HepG2 (cell line): Measurements from ENCODE around the gene HSPA13. TPM values are rescaled to one million over a fixed set of nuclear protein-coding genes. Genes with fewer than 3 reads are reported as not detected.

Source experiments
- ATM ChIP-seq: fragments of 450-650 bp; IDR thresholded peaks from 2 replicates; pipeline ENCODE4 v1.7.1; 2017; ENCODE audit warnings: mild to moderate bottlenecking, borderline replicate concordance
- BCL6 ChIP-seq: IDR thresholded peaks from 2 replicates; pipeline ENCODE4 v1.6.1; 2016; ENCODE audit warnings: missing genetic modification reagents, missing compliant biosample characterization
- CBX5 ChIP-seq: sonication (generic); formaldehyde crosslinking; IDR thresholded peaks from 2 replicates; pipeline ENCODE4 v1.4.0; 2020; ENCODE audit warnings: missing genetic modification reagents, borderline replicate concordance
- GLI4 ChIP-seq: sonication (generic); formaldehyde crosslinking; IDR thresholded peaks from 2 replicates; pipeline ENCODE4 v1.5.1; 2020; ENCODE audit warnings: missing genetic modification reagents, mild to moderate bottlenecking, moderate library complexity, borderline replicate concordance
- HIC2 ChIP-seq: sonication (generic); formaldehyde crosslinking; IDR thresholded peaks from 2 replicates; pipeline ENCODE4 v1.9.0; 2022; ENCODE audit warnings: low read depth, missing genetic modification reagents
- MAX ChIP-seq: IDR thresholded peaks from 2 replicates; pipeline ENCODE4 v1.6.1; 2012; ENCODE audit warnings: inconsistent platforms
- NAIF1 ChIP-seq: sonication (generic); formaldehyde crosslinking; IDR thresholded peaks from 2 replicates; pipeline ENCODE4 v1.5.0; 2020; ENCODE audit warnings: mild to moderate bottlenecking, missing genetic modification reagents, borderline replicate concordance
- NBN ChIP-seq: fragments of 450-650 bp; conservative IDR thresholded peaks from 2 replicates; pipeline ENCODE4 v1.6.1; 2017
- NCOA1 ChIP-seq: sonication (generic); formaldehyde crosslinking; IDR thresholded peaks from 2 replicates; pipeline ENCODE4 v1.9.0; 2021; ENCODE audit warnings: missing genetic modification reagents
- NR0B2 ChIP-seq: sonication (generic); formaldehyde crosslinking; IDR thresholded peaks from 2 replicates; pipeline ENCODE4 v1.4.0; 2020; ENCODE audit warnings: mild to moderate bottlenecking, missing genetic modification reagents
- SETDB1 ChIP-seq: sonication (generic); formaldehyde crosslinking; IDR thresholded peaks from 2 replicates; pipeline ENCODE4 v1.5.1; 2020; ENCODE audit warnings: missing genetic modification reagents, mild to moderate bottlenecking, borderline replicate concordance
- SMC3 ChIP-seq: IDR thresholded peaks from 2 replicates; pipeline ENCODE4 v1.6.1; 2011; ENCODE audit warnings: low read length, improper control_type of control experiment
- SRSF1 ChIP-seq: fragments of 200-400 bp; formaldehyde crosslinking; optimal IDR thresholded peaks from 2 replicates; pipeline ENCODE3; 2017; ENCODE audit warnings: mild to moderate bottlenecking, low read depth, low read length, moderate library complexity
- TFE3 ChIP-seq: IDR thresholded peaks from 2 replicates; pipeline ENCODE4 v1.6.1; 2016
- ZBED4 ChIP-seq: sonication (generic); formaldehyde crosslinking; IDR thresholded peaks from 2 replicates; pipeline ENCODE4 v1.4.0; 2020; ENCODE audit warnings: missing genetic modification reagents, borderline replicate concordance
- ZNF224 ChIP-seq: sonication (generic); formaldehyde crosslinking; IDR thresholded peaks from 2 replicates; pipeline ENCODE4 v1.5.0; 2020; ENCODE audit warnings: mild to moderate bottlenecking, missing genetic modification reagents
- ZNF230 ChIP-seq: sonication (generic); formaldehyde crosslinking; IDR thresholded peaks from 2 replicates; pipeline ENCODE4 v1.4.0; 2020; ENCODE audit warnings: mild to moderate bottlenecking, missing genetic modification reagents
- ZNF773 ChIP-seq: sonication (generic); formaldehyde crosslinking; IDR thresholded peaks from 2 replicates; pipeline ENCODE4 v1.4.0; 2020; ENCODE audit warnings: missing genetic modification reagents, borderline replicate concordance
- ZNF788 ChIP-seq: sonication (generic); formaldehyde crosslinking; IDR thresholded peaks from 2 replicates; pipeline ENCODE4 v1.5.0; 2020; ENCODE audit warnings: mild to moderate bottlenecking, missing genetic modification reagents, borderline replicate concordance
- ZNF841 ChIP-seq: sonication (generic); formaldehyde crosslinking; IDR thresholded peaks from 2 replicates; pipeline ENCODE4 v1.8.1; 2023; ENCODE audit warnings: missing genetic modification reagents, borderline replicate concordance
- polyA plus RNA-seq, 8 experiments: library from polyadenylated mRNA; depleted of rRNA in 3 of 8; stranded (reverse) in 7 of 8; unstranded in 1 of 8; fragments of >200 nt; fragmentation: Illumina TruSeq in 4 of 8; extraction: Trizol in 4 of 8; gene quantifications; 2 replicates each; pipeline versions ENCODE4 v1.2.1 to v1.2.3, GENCODE V29; 2011 to 2016; ENCODE audit warnings: low read depth in 4 of 8, missing spikeins in 1 of 8, mixed read lengths in 1 of 8; ENCODE audit not compliant: insufficient read depth in 1 of 8
- total RNA-seq, 5 experiments: library from RNA; depleted of rRNA; stranded (reverse); fragments of >200 nt; fragmentation: Illumina TruSeq; extraction: Trizol; gene quantifications; 2 replicates each; pipeline ENCODE4 v1.2.3, GENCODE V29; 2016; ENCODE audit warnings: low read depth in 1 of 5

HSPA13 gene
- total and polyA plus RNA-seq, 2 of the 13 experiments (the other 11 are each of a cell fraction or from before 2014, with no cell fraction given) = 21.2 to 28.4 TPM

GRCh38 chr21:14382835-14383595 is at the start of gene HSPA13 (continued):
- TF ChIP-seq ZBED4 (CRISPR knock-in tag) = no peak
- TF ChIP-seq NCOA1 (CRISPR knock-in tag) = no peak
- no peak for TF ChIP-seq NBN
- TF ChIP-seq ZNF224 (CRISPR knock-in tag) = no peak
- TF ChIP-seq HIC2 (CRISPR knock-in tag) = no peak
- peak; percentile 66; the same call in 1 of the 2 replicates for TF ChIP-seq ZNF788 (CRISPR knock-in tag)
- TF ChIP-seq ZNF773 = no peak
- TF ChIP-seq SRSF1 = peak; percentile 53
- no peak for TF ChIP-seq ATM
- TF ChIP-seq GLI4 (CRISPR knock-in tag) = no peak
- TF ChIP-seq ZNF841 = no peak
- no peak for TF ChIP-seq SETDB1 (CRISPR knock-in tag)
- peak; percentile 39; the same call in 1 of the 2 replicates for TF ChIP-seq MAX
- TF ChIP-seq NR0B2 (CRISPR knock-in tag) = no peak
- no peak for TF ChIP-seq ZNF230 (CRISPR knock-in tag)
- 0 out of 2 replicates have a peak, but pooled peaks have one; percentile 10 for TF ChIP-seq TFE3 (CRISPR knock-in tag)
- no peak for TF ChIP-seq SMC3
- TF ChIP-seq CBX5 (CRISPR knock-in tag) = no peak
- no peak; the same call in 1 of the 2 replicates for TF ChIP-seq BCL6
- no peak for TF ChIP-seq NAIF1 (CRISPR knock-in tag)
